DOHH2 (cell line): ENCODE results near the gene SPARC.

Source experiments
- CTCF ChIP-seq: fragments of 200-600 bp; sonication (generic); IDR thresholded peaks from one replicate; pipeline ENCODE4 v1.5.1; 2014; ENCODE audit warnings: antibody characterized with exemption, mild to moderate bottlenecking, low read depth, low read length; ENCODE audit not compliant: poor library complexity, severe bottlenecking
- EZH2phosphoT487 ChIP-seq: fragments of 200-600 bp; sonication (generic); IDR thresholded peaks from 2 replicates; pipeline ENCODE4 v1.6.1; 2017; ENCODE audit warnings: borderline replicate concordance, mild to moderate bottlenecking, antibody characterized with exemption, low read length, moderate library complexity, mixed read lengths

- no peak for TF ChIP-seq CTCF
- TF ChIP-seq EZH2phosphoT487 = no peak
Measured at GRCh38 chr5:151721087-151721646, 34.5 kb upstream of the SPARC start.
